Neural progenitor cell (in vitro differentiated cells): ENCODE results near the gene UCK2.

ENCODE experiments used
- CTCF ChIP-seq: fragments of 200-600 bp; sonication (generic); IDR thresholded peaks from 2 replicates; pipeline ENCODE4 v1.5.1; 2017; ENCODE audit warnings: antibody characterized with exemption, mild to moderate bottlenecking
- EZH2 ChIP-seq: fragments of 200-600 bp; sonication (generic); IDR thresholded peaks from 2 replicates; pipeline ENCODE4 v1.6.1; 2017; ENCODE audit warnings: antibody characterized with exemption, mild to moderate bottlenecking, moderate library complexity

- no peak for TF ChIP-seq CTCF
- TF ChIP-seq EZH2: no peak
These were observed 20.1 kb downstream of the UCK2 start for GRCh38 chr1:165847486-165847885.
